Liver (tissue), 3 donors: ENCODE measurements around the gene SRPX2.

Experiments used
- EGR1 ChIP-seq, 2 donors: IDR thresholded peaks; 2 replicates each; pipeline ENCODE4 v1.6.1; 2016 to 2018; ENCODE audit warnings: antibody characterized with exemption in 2 of 2, low read depth in 2 of 2
- GABPA ChIP-seq, 2 donors: IDR thresholded peaks in 1 of 2; conservative IDR thresholded peaks in 1 of 2; 2 replicates each; pipeline ENCODE4 v1.6.1; 2016; ENCODE audit warnings: antibody characterized with exemption in 2 of 2, mild to moderate bottlenecking in 1 of 2, moderate library complexity in 1 of 2
- JUND ChIP-seq, 2 donors: IDR thresholded peaks; 2 replicates each; pipeline ENCODE4 v1.6.1; 2016; ENCODE audit warnings: antibody characterized with exemption in 2 of 2
- MAX ChIP-seq: IDR thresholded peaks from 2 replicates; pipeline ENCODE4 v1.6.1; 2016; ENCODE audit warnings: antibody characterized with exemption
- REST ChIP-seq: IDR thresholded peaks from 2 replicates; pipeline ENCODE4 v1.6.1; 2016; ENCODE audit warnings: antibody characterized with exemption, mild to moderate bottlenecking
- SP1 ChIP-seq: IDR thresholded peaks from 2 replicates; pipeline ENCODE4 v1.6.1; 2018; ENCODE audit warnings: antibody characterized with exemption, mild to moderate bottlenecking
- YY1 ChIP-seq: IDR thresholded peaks from 2 replicates; pipeline ENCODE4 v1.6.1; 2016; ENCODE audit warnings: antibody characterized with exemption, mild to moderate bottlenecking
- TF ChIP-seq, protein P1 (sequence below): fragments of 150-350 bp; IDR thresholded peaks from 2 replicates; pipeline ENCODE4 v1.5.1; 2017; ENCODE audit warnings: improper control_type of control experiment, low read depth, low read length; ENCODE audit not compliant: missing input control
- TF ChIP-seq, protein P2 (sequence below): IDR thresholded peaks from 2 replicates; pipeline ENCODE4 v1.6.1; 2016; ENCODE audit warnings: antibody characterized with exemption
- donor health status: healthy.
- donor health status: healthy.

DNA sequence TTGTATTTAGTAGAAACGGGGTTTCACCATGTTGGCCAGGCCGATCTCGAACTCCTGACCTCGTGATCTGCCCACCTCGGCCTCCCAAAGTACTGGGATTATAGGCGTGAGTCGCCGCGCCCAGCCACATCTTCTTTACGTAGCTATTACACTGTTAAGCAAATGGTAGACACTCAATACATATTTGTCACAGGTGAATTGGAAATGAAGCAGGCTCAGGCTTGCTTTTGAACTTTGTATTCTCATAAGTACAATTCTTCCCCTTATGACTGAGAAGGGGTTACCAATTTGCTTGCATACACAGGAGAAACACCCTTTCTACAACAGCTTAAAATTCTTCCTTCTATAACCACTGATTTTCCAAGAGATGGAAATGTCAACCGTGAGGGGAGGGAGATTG, 787 bp upstream of the SRPX2 start:
- TF ChIP-seq, protein P1, sequence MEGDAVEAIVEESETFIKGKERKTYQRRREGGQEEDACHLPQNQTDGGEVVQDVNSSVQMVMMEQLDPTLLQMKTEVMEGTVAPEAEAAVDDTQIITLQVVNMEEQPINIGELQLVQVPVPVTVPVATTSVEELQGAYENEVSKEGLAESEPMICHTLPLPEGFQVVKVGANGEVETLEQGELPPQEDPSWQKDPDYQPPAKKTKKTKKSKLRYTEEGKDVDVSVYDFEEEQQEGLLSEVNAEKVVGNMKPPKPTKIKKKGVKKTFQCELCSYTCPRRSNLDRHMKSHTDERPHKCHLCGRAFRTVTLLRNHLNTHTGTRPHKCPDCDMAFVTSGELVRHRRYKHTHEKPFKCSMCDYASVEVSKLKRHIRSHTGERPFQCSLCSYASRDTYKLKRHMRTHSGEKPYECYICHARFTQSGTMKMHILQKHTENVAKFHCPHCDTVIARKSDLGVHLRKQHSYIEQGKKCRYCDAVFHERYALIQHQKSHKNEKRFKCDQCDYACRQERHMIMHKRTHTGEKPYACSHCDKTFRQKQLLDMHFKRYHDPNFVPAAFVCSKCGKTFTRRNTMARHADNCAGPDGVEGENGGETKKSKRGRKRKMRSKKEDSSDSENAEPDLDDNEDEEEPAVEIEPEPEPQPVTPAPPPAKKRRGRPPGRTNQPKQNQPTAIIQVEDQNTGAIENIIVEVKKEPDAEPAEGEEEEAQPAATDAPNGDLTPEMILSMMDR = no peak
- TF ChIP-seq SP1 (no peak), JUND (IDR thresholded peaks at IDR 0.05) (no peak), REST (no peak), GABPA (IDR thresholded peaks at IDR 0.05 in 1 of 2, conservative IDR thresholded peaks at IDR 0.05 in 1 of 2) (no peak), MAX (no peak), YY1 (no peak), EGR1 (IDR thresholded peaks at IDR 0.05; ENCODE audit: low read depth in 2 of 2) (no peak)
- TF ChIP-seq, protein P2, sequence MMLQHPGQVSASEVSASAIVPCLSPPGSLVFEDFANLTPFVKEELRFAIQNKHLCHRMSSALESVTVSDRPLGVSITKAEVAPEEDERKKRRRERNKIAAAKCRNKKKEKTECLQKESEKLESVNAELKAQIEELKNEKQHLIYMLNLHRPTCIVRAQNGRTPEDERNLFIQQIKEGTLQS = no peak
